CD4-positive, alpha-beta T cell treated with Interleukin-15 for 4 hours (primary cell): ENCODE data around the gene FAM117B.

ENCODE experiments used
- DNase-seq: peaks from one replicate; pipeline ENCODE4 v3.0.0-alpha.2; 2020; ENCODE audit warnings: low spot score

FAM117B gene

GRCh38 chr2:202815548-202816360 is 181.0 kb downstream of the FAM117B start:
- no peak for DNase-seq

- DNase-seq, result no peak
These were observed 183.0 kb downstream of the FAM117B start for GRCh38 chr2:202817771-202818170.

GRCh38 chr2:202818321-202818720 is 183.6 kb downstream of the FAM117B start:
- DNase-seq, result no peak
